Tibial nerve (tissue), 4 donors: ENCODE data around the gene ALOX15B. TPM values are rescaled to one million over a fixed set of nuclear protein-coding genes. Genes with fewer than 3 reads are reported as not detected.

ENCODE experiments used
- DNase-seq, 2 donors: peaks; one replicate each; pipeline ENCODE4 v3.0.0-alpha.2; 2019; ENCODE audit warnings: low spot score in 2 of 2
- H3K27ac ChIP-seq, 4 donors: fragments of 200-600 bp; sonication (generic) in 3 of 4; one replicate each; pipeline ENCODE4 v1.5.1; 2017 to 2019; ENCODE audit warnings: mild to moderate bottlenecking in 1 of 4
- H3K27me3 ChIP-seq, 2 donors: fragments of 200-600 bp; sonication (generic) in 1 of 2; one replicate each; pipeline versions ENCODE4 v1.5.1 to v1.6.0; 2017 to 2019
- H3K36me3 ChIP-seq, 3 donors: fragments of 200-600 bp; sonication (generic); one replicate each; pipeline ENCODE4 v1.5.1; 2018 to 2019
- H3K4me1 ChIP-seq, 4 donors: fragments of 200-600 bp; sonication (generic) in 3 of 4; one replicate each; pipeline ENCODE4 v1.5.1; 2017 to 2019
- H3K4me3 ChIP-seq, 4 donors: fragments of 200-600 bp; sonication (generic) in 3 of 4; one replicate each; pipeline ENCODE4 v1.5.1; 2017 to 2019; ENCODE audit warnings: mild to moderate bottlenecking in 1 of 4, moderate library complexity in 1 of 4
- H3K9me3 ChIP-seq, 4 donors: fragments of 200-600 bp; sonication (generic) in 3 of 4; one replicate each; pipeline ENCODE4 v1.5.1; 2017 to 2019
- CTCF ChIP-seq, 5 experiments: fragments of 200-600 bp in 3 of 5; fragments of 450-650 bp in 2 of 5; sonication (generic) in 3 of 5; IDR thresholded peaks; one replicate each; pipeline ENCODE4 v1.5.1; 2016 to 2019; ENCODE audit warnings: antibody characterized with exemption in 5 of 5, mild to moderate bottlenecking in 3 of 5, moderate library complexity in 2 of 5
- EP300 ChIP-seq, 2 donors: sonication (generic); formaldehyde crosslinking; IDR thresholded peaks; one replicate each; pipeline ENCODE4 v1.6.1; 2017; ENCODE audit warnings: antibody characterized with exemption in 2 of 2, mild to moderate bottlenecking in 1 of 2
- POLR2A ChIP-seq, 2 donors: fragments of 450-650 bp; IDR thresholded peaks; one replicate each; pipeline ENCODE4 v1.6.1; 2017; ENCODE audit warnings: antibody characterized with exemption in 2 of 2, mild to moderate bottlenecking in 2 of 2, moderate library complexity in 2 of 2
- WGBS, 2 donors: methylation state at CpG; one replicate each; pipeline ENCODE4 v1.1.5; 2018; 5-methylcytosine and 5-hydroxymethylcytosine counted together
- total RNA-seq, 4 donors: library from RNA; depleted of rRNA; stranded (reverse); fragments of >200 nt; gene quantifications; one replicate each; pipeline ENCODE4 v1.1.0, GENCODE V29; 2016

Gene ALOX15B
- total RNA-seq, 4 donors from 2014 or later = 3.8 to 22.8 (median 9.3) TPM

- Histone ChIP-seq H3K4me3 (no peak overlapping the region), H3K4me1 (peaks cover 0 to 15% (median 8%) of the 10 kb centered on the region in 4 donors), H3K27me3 (peaks cover 0 to 53% of the 10 kb centered on the region in 2 donors), H3K27ac (no peak overlapping the region), H3K36me3 (no peaks in the 10 kb centered on the region), H3K9me3 (no peaks in the 10 kb centered on the region)
- no peak for DNase-seq
- TF ChIP-seq EP300 (IDR thresholded peaks at IDR 0.05) (no peak), CTCF (IDR thresholded peaks at IDR 0.05) (no peak), POLR2A (IDR thresholded peaks at IDR 0.05) (no peak)
- WGBS, 2 donors = 79 to 81% methylated on average over 11 to 12 of the region's 12 CpGs
Observed at GRCh38 chr17:8013731-8014557, 24.9 kb upstream of the ALOX15B start.

DNA sequence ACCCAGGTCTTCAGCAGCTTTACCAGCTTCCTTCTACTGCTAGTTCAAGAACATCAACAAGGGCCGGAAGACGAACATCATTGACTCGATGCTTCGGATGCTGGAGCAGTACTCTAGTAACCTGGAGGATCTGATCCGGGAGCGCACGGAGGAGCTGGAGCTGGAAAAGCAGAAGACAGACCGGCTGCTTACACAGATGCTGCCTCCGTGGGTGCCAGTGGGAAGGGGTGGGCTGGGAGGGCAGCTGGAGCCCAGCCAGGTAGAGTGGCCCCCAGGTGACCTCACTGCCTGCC is 24.4 kb upstream of the ALOX15B start:
- no peak overlapping the region for H3K4me3 ChIP-seq
- H3K9me3 ChIP-seq = no peaks in the 10 kb centered on the region
- H3K27ac ChIP-seq = no peak overlapping the region
- TF ChIP-seq POLR2A (IDR thresholded peaks at IDR 0.05) = no peak
- no peak for TF ChIP-seq CTCF (IDR thresholded peaks at IDR 0.05)
- TF ChIP-seq EP300 (IDR thresholded peaks at IDR 0.05) = no peak
- H3K27me3 ChIP-seq = peaks cover 0 to 53% of the 10 kb centered on the region in 2 donors
- no peaks in the 10 kb centered on the region for H3K36me3 ChIP-seq
- H3K4me1 ChIP-seq = peaks cover 0 to 15% (median 8%) of the 10 kb centered on the region in 4 donors
- DNase-seq = no peak
- WGBS, 2 donors = 90 to 92% methylated on average over 9 of the region's 9 CpGs

DNA sequence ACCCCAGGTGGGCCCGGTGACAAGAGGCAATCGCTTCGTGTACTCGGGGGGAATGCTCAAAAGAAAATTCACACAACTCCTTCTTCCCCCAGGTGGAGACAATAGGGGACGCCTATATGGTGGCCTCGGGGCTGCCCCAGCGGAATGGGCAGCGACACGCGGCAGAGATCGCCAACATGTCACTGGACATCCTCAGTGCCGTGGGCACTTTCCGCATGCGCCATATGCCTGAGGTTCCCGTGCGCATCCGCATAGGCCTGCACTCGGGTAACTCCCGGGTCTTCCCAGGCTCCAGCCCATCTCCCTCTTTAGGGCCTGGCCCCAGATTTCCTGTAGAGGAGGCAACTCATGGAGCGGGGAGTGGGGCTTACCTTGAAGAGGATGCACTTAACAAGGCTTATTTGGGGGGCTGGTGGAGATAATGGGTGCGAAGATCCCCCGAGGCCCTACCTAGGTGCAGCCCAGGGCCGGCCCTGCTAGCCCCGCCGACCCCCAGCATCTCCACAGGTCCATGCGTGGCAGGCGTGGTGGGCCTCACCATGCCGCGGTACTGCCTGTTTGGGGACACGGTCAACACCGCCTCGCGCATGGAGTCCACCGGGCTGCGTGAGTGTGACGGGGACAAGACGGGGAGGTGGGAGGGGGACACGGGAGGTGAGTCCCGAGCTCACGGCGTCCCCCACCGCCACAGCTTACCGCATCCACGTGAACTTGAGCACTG is 23.5 kb upstream of the ALOX15B start:
- Histone ChIP-seq H3K27me3 (peaks cover 0 to 53% of the 10 kb centered on the region in 2 donors), H3K36me3 (no peaks in the 10 kb centered on the region), H3K4me1 (peaks cover 0 to 15% (median 8%) of the 10 kb centered on the region in 4 donors), H3K9me3 (no peaks in the 10 kb centered on the region), H3K4me3 (peak overlapping the region in 2 of 4 donors; percentile 39 to 46), H3K27ac (no peak overlapping the region)
- TF ChIP-seq POLR2A (IDR thresholded peaks at IDR 0.05) (no peak), CTCF (IDR thresholded peaks at IDR 0.05) (no peak), EP300 (IDR thresholded peaks at IDR 0.05) (no peak)
- DNase-seq = no peak
- 83 to 90% methylated on average over 23 to 26 of the region's 44 CpGs for WGBS, 2 donors

DNA sequence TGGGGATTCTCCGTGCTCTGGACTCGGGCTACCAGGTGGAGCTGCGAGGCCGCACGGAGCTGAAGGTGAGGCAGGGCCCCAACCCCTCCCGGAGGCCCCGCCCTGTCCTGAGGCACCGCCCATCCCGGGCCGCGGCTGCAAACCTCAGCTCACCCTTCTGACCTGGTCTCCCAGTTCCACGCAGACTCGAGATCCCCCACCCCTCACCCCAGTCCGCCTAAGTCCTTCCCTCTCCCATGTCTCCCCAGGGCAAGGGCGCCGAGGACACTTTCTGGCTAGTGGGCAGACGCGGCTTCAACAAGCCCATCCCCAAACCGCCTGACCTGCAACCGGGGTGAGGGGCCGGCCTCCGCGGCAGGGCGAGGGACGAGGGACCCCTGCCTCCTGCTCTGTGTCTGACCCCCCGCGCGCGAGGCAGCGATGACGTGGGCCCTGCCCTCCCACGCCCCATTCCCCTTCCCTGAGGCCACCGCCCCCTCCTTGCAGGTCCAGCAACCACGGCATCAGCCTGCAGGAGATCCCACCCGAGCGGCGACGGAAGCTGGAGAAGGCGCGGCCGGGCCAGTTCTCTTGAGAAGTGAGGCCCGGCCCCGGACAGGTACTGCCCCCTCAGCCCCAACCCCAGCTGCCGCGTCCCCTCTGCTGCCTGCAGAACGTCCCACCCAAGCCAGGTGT is 22.8 kb upstream of the ALOX15B start:
- Histone ChIP-seq H3K9me3 (no peaks in the 10 kb centered on the region), H3K4me1 (peaks cover 0 to 15% (median 8%) of the 10 kb centered on the region in 4 donors), H3K36me3 (no peaks in the 10 kb centered on the region), H3K27me3 (peaks cover 0 to 53% of the 10 kb centered on the region in 2 donors), H3K4me3 (peak overlapping the region in 3 of 4 donors; percentile 27 to 46 (median 39)), H3K27ac (no peak overlapping the region)
- no peak for DNase-seq
- no peak for TF ChIP-seq CTCF (IDR thresholded peaks at IDR 0.05)
- no peak for TF ChIP-seq POLR2A (IDR thresholded peaks at IDR 0.05)
- TF ChIP-seq EP300 (IDR thresholded peaks at IDR 0.05) = no peak
- 0 to 2% methylated on average over 41 to 46 of the region's 46 CpGs for WGBS, 2 donors
